H1 (cell line): ENCODE data around the gene SEMA5B. TPM values are rescaled to one million over a fixed set of nuclear protein-coding genes. Genes with fewer than 3 reads are reported as not detected.

Experiments
- CTCF ChIA-PET: fragments of 300-600 bp; sonication (Branson Sonifier 250); formaldehyde crosslinking; loops from one replicate; lab custom pipeline; 2021; ENCODE audit not compliant: partially characterized antibody; lab: Charles Lee
- POLR2A ChIA-PET: fragments of 300-600 bp; sonication (Branson Sonifier 250); formaldehyde crosslinking; loops from one replicate; lab custom pipeline; 2021; ENCODE audit warnings: inconsistent platforms; ENCODE audit not compliant: partially characterized antibody; lab: Charles Lee
- DNase-seq, 2 experiments: peaks; one replicate each; pipeline versions ENCODE4 v3.0.0 to v3.0.0-alpha.2; 2010 to 2022; ENCODE audit warnings: low spot score in 2 of 2, low read depth in 1 of 2, mixed read lengths in 1 of 2
- FAIRE-seq: peaks from 2 replicates; lab custom pipeline; 2011; peaks lifted over from hg19 to GRCh38; lab: Jason Lieb, UNC
- H2AFZ ChIP-seq: 2 replicates; pipeline ENCODE4 v1.8.1; 2012; ENCODE audit warnings: low read length, inconsistent platforms
- H2AK5ac ChIP-seq: 2 replicates; pipeline ENCODE4 v1.6.1; 2013; ENCODE audit warnings: low read depth, low read length
- H2BK120ac ChIP-seq: replicated peaks from 2 replicates; pipeline ENCODE3; 2013; ENCODE audit warnings: low read depth, low read length, inconsistent platforms
- H2BK12ac ChIP-seq: 2 replicates; pipeline ENCODE4 v1.6.1; 2013; ENCODE audit warnings: low read depth, low read length
- H2BK15ac ChIP-seq: 2 replicates; pipeline ENCODE4 v1.6.1; 2013; ENCODE audit warnings: low read length
- H2BK20ac ChIP-seq: 2 replicates; pipeline ENCODE4 v1.6.1; 2013; ENCODE audit warnings: low read length
- H2BK5ac ChIP-seq: 2 replicates; pipeline ENCODE4 v1.6.1; 2013; ENCODE audit warnings: low read depth, low read length
- H3K14ac ChIP-seq: 2 replicates; pipeline ENCODE4 v1.6.1; 2013; ENCODE audit warnings: inconsistent platforms; ENCODE audit not compliant: insufficient read length
- H3K18ac ChIP-seq: 2 replicates; pipeline ENCODE4 v1.6.1; 2013; ENCODE audit warnings: low read length; ENCODE audit errors: extremely low read depth
- H3K23ac ChIP-seq: 2 replicates; pipeline ENCODE4 v1.6.1; 2013; ENCODE audit warnings: inconsistent platforms; ENCODE audit not compliant: insufficient read length
- H3K23me2 ChIP-seq: 2 replicates; pipeline ENCODE4 v1.6.1; 2013; ENCODE audit warnings: low read depth, low read length
- H3K27ac ChIP-seq: 2 replicates; pipeline ENCODE4 v1.6.1; 2011; ENCODE audit warnings: low read depth, low read length, inconsistent platforms
- H3K27me3 ChIP-seq, 4 experiments: replicated peaks in 1 of 4; 1 replicate in 1 of 4; 2 replicates in 3 of 4; pipeline versions ENCODE4 v1.6.1 to v1.8.1; 2011 to 2013; ENCODE audit warnings: low read length in 3 of 4, mild to moderate bottlenecking in 3 of 4, inconsistent platforms in 2 of 4, mixed read lengths in 2 of 4, moderate library complexity in 1 of 4; ENCODE audit not compliant: control insufficient read depth in 3 of 4, insufficient read depth in 3 of 4; ENCODE audit errors: extremely low read depth in 1 of 4
- H3K36me3 ChIP-seq, 4 experiments: 2 replicates each; pipeline versions ENCODE4 v1.6.1 to v1.8.1; 2011 to 2013; ENCODE audit warnings: mild to moderate bottlenecking in 4 of 4, low read length in 3 of 4, moderate library complexity in 2 of 4, control low read depth in 1 of 4, inconsistent platforms in 1 of 4; ENCODE audit not compliant: insufficient read depth in 4 of 4, control insufficient read depth in 2 of 4
- H3K4ac ChIP-seq: replicated peaks from 2 replicates; pipeline ENCODE3; 2013; ENCODE audit warnings: low read length, low read depth, mixed read lengths, inconsistent platforms; ENCODE audit not compliant: insufficient read length
- H3K4me1 ChIP-seq, 4 experiments: replicated peaks in 1 of 4; 1 replicate in 1 of 4; 2 replicates in 3 of 4; pipeline versions ENCODE4 v1.6.1 to v1.8.1; 2011 to 2013; ENCODE audit warnings: low read length in 3 of 4, inconsistent platforms in 2 of 4, mixed read lengths in 1 of 4; ENCODE audit not compliant: insufficient read depth in 4 of 4, control insufficient read depth in 3 of 4
- H3K4me2 ChIP-seq, 2 experiments: 2 replicates each; pipeline versions ENCODE4 v1.6.1 to v1.8.1; 2011 to 2013; ENCODE audit warnings: low read depth in 2 of 2, low read length in 2 of 2, control low read depth in 1 of 2, inconsistent platforms in 1 of 2, mild to moderate bottlenecking in 1 of 2; ENCODE audit not compliant: insufficient read depth in 1 of 2
- H3K4me3 ChIP-seq, 4 experiments: fragments of 200-600, 300-600 bp in 1 of 4; sonication (generic), shearing (Covaris generic), sonication (Bioruptor Twin) in 1 of 4; 2 replicates each; pipeline versions ENCODE4 v1.5.1 to v1.8.1; 2011 to 2016; ENCODE audit warnings: low read length in 4 of 4, low read depth in 3 of 4, control low read depth in 2 of 4, inconsistent platforms in 2 of 4, mild to moderate bottlenecking in 2 of 4, mixed read lengths in 1 of 4, moderate library complexity in 1 of 4; ENCODE audit not compliant: insufficient read depth in 2 of 4; ENCODE audit errors: extremely low read depth in 1 of 4
- H3K56ac ChIP-seq: replicated peaks from 2 replicates; pipeline ENCODE3; 2013; ENCODE audit warnings: low read depth, mild to moderate bottlenecking, mixed read lengths, low read length, inconsistent platforms; ENCODE audit not compliant: insufficient read length
- H3K79me1 ChIP-seq: 2 replicates; pipeline ENCODE4 v1.6.1; 2013; ENCODE audit warnings: low read depth, low read length, control low read depth
- H3K79me2 ChIP-seq, 2 experiments: 2 replicates each; pipeline versions ENCODE4 v1.6.1 to v1.8.1; 2012 to 2013; ENCODE audit warnings: low read length in 2 of 2, mild to moderate bottlenecking in 2 of 2, inconsistent platforms in 1 of 2; ENCODE audit not compliant: insufficient read depth in 2 of 2, control insufficient read depth in 1 of 2
- H3K9ac ChIP-seq, 4 experiments: replicated peaks in 1 of 4; 1 replicate in 1 of 4; 2 replicates in 3 of 4; pipeline versions ENCODE4 v1.6.1 to v1.8.1; 2011 to 2013; ENCODE audit warnings: low read depth in 3 of 4, low read length in 3 of 4, control low read depth in 2 of 4, mild to moderate bottlenecking in 2 of 4, moderate library complexity in 2 of 4, inconsistent platforms in 1 of 4; ENCODE audit errors: extremely low read depth in 1 of 4
- H3K9me3 ChIP-seq, 2 experiments: 2 replicates each; pipeline versions ENCODE4 v1.6.1 to v1.8.1; 2012 to 2013; ENCODE audit warnings: mild to moderate bottlenecking in 2 of 2, moderate library complexity in 2 of 2, control low read depth in 1 of 2, inconsistent platforms in 1 of 2, low read depth in 1 of 2, low read length in 1 of 2, mixed read lengths in 1 of 2; ENCODE audit not compliant: insufficient read depth in 2 of 2
- H4K20me1 ChIP-seq, 2 experiments: replicated peaks in 1 of 2; 2 replicates each; pipeline versions ENCODE3 to v1.8.1; 2011 to 2013; ENCODE audit warnings: inconsistent platforms in 2 of 2, low read length in 2 of 2, mild to moderate bottlenecking in 1 of 2; ENCODE audit not compliant: insufficient read depth in 2 of 2, control insufficient read depth in 1 of 2
- H4K5ac ChIP-seq: 2 replicates; pipeline ENCODE4 v1.6.1; 2013; ENCODE audit warnings: low read length, low read depth, mixed read lengths, inconsistent platforms; ENCODE audit not compliant: insufficient read length
- H4K8ac ChIP-seq: 2 replicates; pipeline ENCODE4 v1.8.0; 2013; ENCODE audit warnings: mild to moderate bottlenecking, moderate library complexity, low read length, inconsistent platforms; ENCODE audit not compliant: insufficient read depth; ENCODE audit errors: extremely low read depth
- H4K91ac ChIP-seq: replicated peaks from 2 replicates; pipeline ENCODE3; 2013; ENCODE audit warnings: low read length, mixed read lengths, inconsistent platforms; ENCODE audit not compliant: insufficient read length
- POU5F1 ChIP-seq: IDR thresholded peaks from 2 replicates; pipeline ENCODE4 v1.6.1; 2011; ENCODE audit warnings: low read depth, mild to moderate bottlenecking, low read length, moderate library complexity
- SP1 ChIP-seq: IDR thresholded peaks from 2 replicates; pipeline ENCODE4 v1.6.1; 2011; ENCODE audit warnings: low read depth, low read length
- WGBS, 2 experiments: shearing (Covaris generic) in 1 of 2; methylation state at CpG; one replicate each; pipeline versions ENCODE4 v1.1.6 to v1.1.7; 2013 to 2015; ENCODE audit warnings: low lambda C conversion rate in 2 of 2, mixed read lengths in 2 of 2, inconsistent platforms in 1 of 2, low coverage in 1 of 2, missing lambda C conversion rate in 1 of 2; ENCODE audit not compliant: insufficient replicate concordance in 2 of 2, insufficient coverage in 1 of 2, insufficient read length in 1 of 2; ENCODE audit errors: extremely low coverage in 1 of 2, missing lambda C conversion rate in 1 of 2; 5-methylcytosine and 5-hydroxymethylcytosine counted together
- polyA plus RNA-seq, 7 experiments: library from polyadenylated mRNA; depleted of rRNA in 3 of 7; stranded (reverse) in 5 of 7; unstranded in 2 of 7; fragments of >200 nt in 5 of 7; fragments of 200-250 nt in 2 of 7; gene quantifications; 1 replicate in 5 of 7; 2 replicates in 1 of 7; 4 replicates in 1 of 7; pipeline versions ENCODE4 v1.2.1 to v1.2.3, GENCODE V29; 2011 to 2013; ENCODE audit warnings: missing spikeins in 2 of 7, mixed read lengths in 2 of 7
- total RNA-seq: library from RNA; stranded (reverse); fragmentation: NEBNext Ultra II Directional; extraction: Animal tissue kit (Norgen Biotek cat#: 25700); gene quantifications from 2 replicates; pipeline ENCODE4 v1.2.1, GENCODE V29; 2021

Gene SEMA5B
- total and polyA plus RNA-seq, 2 of the 8 experiments (the other 6 are each of a cell fraction or from before 2014, with no cell fraction given) = 13.1 to 22.4 TPM

DNA sequence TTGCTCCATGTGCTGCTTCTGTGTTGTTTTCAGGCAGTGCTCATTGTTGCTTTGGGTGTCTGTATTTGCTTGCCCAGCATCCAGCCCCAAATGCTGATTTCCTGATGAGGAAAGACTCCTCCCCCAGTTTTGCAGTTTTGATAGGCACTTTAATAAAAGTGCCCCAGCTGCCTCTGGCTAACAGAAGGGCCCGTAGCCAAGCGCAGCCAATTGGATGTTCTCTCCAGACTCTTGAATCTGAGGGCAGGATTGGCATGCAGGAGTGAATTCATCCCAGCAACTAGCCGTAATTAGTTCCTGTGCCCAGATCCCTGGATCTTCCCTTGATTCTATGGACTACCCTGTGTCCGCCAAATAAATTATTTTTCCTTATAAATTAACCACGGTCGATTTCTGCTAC, 14.8 kb upstream of the SEMA5B start:
- H3K27ac ChIP-seq = no peak overlapping the region
- no peak overlapping the region for H3K4me3 ChIP-seq
- H3K23me2 ChIP-seq = no peaks in the 10 kb centered on the region
- 94% methylated on average over 6 of the region's 6 CpGs; no CpG with 5 or more reads in 1 of the 2 experiments for WGBS, 2 experiments
- H2BK15ac ChIP-seq = no peak overlapping the region
- H3K14ac ChIP-seq = no peak overlapping the region
- H3K23ac ChIP-seq = no peak overlapping the region
- H2BK20ac ChIP-seq = no peak overlapping the region
- DNase-seq = no peak
- H3K9me3 ChIP-seq = no peaks in the 10 kb centered on the region
- TF ChIP-seq POU5F1 (no peak), SP1 (no peak)
- TF ChIP-seq, all 59 proteins: peak for 0
- H2AFZ ChIP-seq = 0 out of 2 replicates have a peak overlapping the region, but pooled peaks have one; percentile 65
- H4K8ac ChIP-seq = no peak overlapping the region
- no peak overlapping the region for H4K91ac ChIP-seq
- H3K4me2 ChIP-seq = no peak overlapping the region
- peaks cover 0 to 4% (median 1%) of the 10 kb centered on the region in 4 experiments; a peak in 2 of 7 replicates for H3K4me1 ChIP-seq
- H3K56ac ChIP-seq = no peak overlapping the region
- no peaks in the 10 kb centered on the region for H3K79me2 ChIP-seq
- no peaks in the 10 kb centered on the region; a peak in 1 of 8 replicates for H3K36me3 ChIP-seq
- ChIA-PET POLR2A (interaction anchor here (0.6 kb wide), 1 partner anchor 11 kb away, joined by 3 read pairs; no protein-coding TSS in a partner anchor), CTCF (interaction anchor here (1.2 to 2.7 kb wide), 6 partner anchors 11 to 103 kb away, joined by 3 to 17 read pairs (median 6); partner anchors contain the start of gene SEMA5B)
- H4K5ac ChIP-seq = no peak overlapping the region
- H2BK12ac ChIP-seq = no peak overlapping the region
- H3K18ac ChIP-seq = no peak overlapping the region
- FAIRE-seq = no peak
- no peaks in the 10 kb centered on the region for H3K79me1 ChIP-seq
- no peak overlapping the region for H2BK120ac ChIP-seq
- no peaks in the 10 kb centered on the region for H4K20me1 ChIP-seq
- H3K9ac ChIP-seq = no peak overlapping the region
- H2AK5ac ChIP-seq = no peak overlapping the region
- 0 out of 7 replicates have a peak, but pooled peaks cover 0 to 2% (median 0%) of the 10 kb centered on the region in 4 experiments for H3K27me3 ChIP-seq
- no peak overlapping the region for H2BK5ac ChIP-seq
- H3K4ac ChIP-seq = no peak overlapping the region
